Heart left ventricle (tissue), 16 donors: ENCODE measurements around the gene MYO1B. TPM values are rescaled to one million over a fixed set of nuclear protein-coding genes. Genes with fewer than 3 reads are reported as not detected.
A peak's percentile ranks its signal among the peaks of the same experiment; 100 is the strongest.

ENCODE experiments used
- ATAC-seq, 4 donors: fragments of 200-7000 bp; cut with Tn5 transposase; one replicate each; pipeline ENCODE4 v1.9.1; 2020 to 2022; ENCODE audit warnings: moderate library complexity in 4 of 4, mild to moderate bottlenecking in 3 of 4, moderate number of reproducible peaks in 1 of 4
- DNase-seq, 5 donors: peaks; one replicate each; pipeline ENCODE4 v3.0.0-alpha.2; 2020
- H3K27ac ChIP-seq, 12 donors: fragments of 200-600 bp; sonication (generic) in 4 of 12; one replicate each; pipeline versions ENCODE4 v1.5.0 to v1.8.0; 2016 to 2022; ENCODE audit warnings: mild to moderate bottlenecking in 2 of 12
- H3K27me3 ChIP-seq, 9 donors: fragments of 200-600 bp; sonication (generic) in 2 of 9; one replicate each; pipeline versions ENCODE4 v1.5.1 to v1.8.0; 2016 to 2022; ENCODE audit warnings: mild to moderate bottlenecking in 3 of 9
- H3K36me3 ChIP-seq, 9 donors: fragments of 200-600 bp; sonication (generic) in 2 of 9; one replicate each; pipeline versions ENCODE4 v1.5.0 to v1.8.0; 2018 to 2022; ENCODE audit warnings: mild to moderate bottlenecking in 2 of 9
- H3K4me1 ChIP-seq, 12 donors: fragments of 200-600 bp; sonication (generic) in 4 of 12; one replicate each; pipeline versions ENCODE4 v1.5.0 to v1.8.0; 2016 to 2022; ENCODE audit warnings: mild to moderate bottlenecking in 3 of 12
- H3K4me3 ChIP-seq, 12 donors: fragments of 200-600 bp; sonication (generic) in 4 of 12; one replicate each; pipeline versions ENCODE4 v1.5.0 to v1.8.0; 2017 to 2022; ENCODE audit warnings: mild to moderate bottlenecking in 9 of 12, moderate library complexity in 4 of 12
- H3K9me3 ChIP-seq, 12 donors: fragments of 200-600 bp; sonication (generic) in 4 of 12; one replicate each; pipeline versions ENCODE4 v1.5.0 to v1.8.0; 2016 to 2022; ENCODE audit warnings: mild to moderate bottlenecking in 1 of 12
- POLR2A ChIP-seq, 2 donors: fragments of 450-650 bp; IDR thresholded peaks; one replicate each; pipeline ENCODE4 v1.6.1; 2017; ENCODE audit warnings: antibody characterized with exemption in 2 of 2, mild to moderate bottlenecking in 2 of 2, moderate library complexity in 2 of 2
- WGBS, 4 donors: extraction: QIAGEN DNeasy Blood & Tissue Kit in 2 of 4; methylation state at CpG; one replicate each; pipeline versions ENCODE4 v1.1.5 to v1.1.7; 2013 to 2018; 5-methylcytosine and 5-hydroxymethylcytosine counted together
- intact Hi-C, 10 donors: fragments of 100-400 bp; cut with DNase I; formaldehyde crosslinking; loops; one replicate each; pipeline versions ENCODE4 v1.11.1 to v1.14.2; 2022
- polyA plus RNA-seq, 2 donors: library from polyadenylated mRNA; stranded (reverse); fragments of 200-250 nt; gene quantifications; one replicate each; pipeline ENCODE4 v1.2.3, GENCODE V29; 2013
- total RNA-seq, 9 donors: library from RNA; depleted of rRNA in 2 of 9; stranded (reverse); fragments of >200 nt in 2 of 9; fragmentation: NEBNext Ultra II Directional in 3 of 9; extraction: Animal tissue kit (Norgen Biotek cat#: 25700) in 3 of 9; gene quantifications; one replicate each; pipeline versions ENCODE4 v1.1.0 to v1.2.4, GENCODE V29; 2016 to 2023
- TF ChIP-seq, protein P1 (sequence below), 12 donors: fragments of 200-600 bp; sonication (generic) in 4 of 12; IDR thresholded peaks; one replicate each; pipeline versions ENCODE4 v1.5.0 to v1.8.0; 2018 to 2022; ENCODE audit warnings: antibody characterized with exemption in 12 of 12, mild to moderate bottlenecking in 5 of 12
- donor health status: ischemic (EF 13 %, LVEDD 7.1; RV severe dilation, severe dysfunction).
- donor health status: healthy with polysubstance abuse.
- donor health status: DM: no; HTN: yes; CAD: no.
- donor health status: DM: no; HTN: no; CAD: no.
- donor health status: ischemic (EF 25% LVEDD 6.9; RV normal size, moderate dysfunction).
- donor health status: ischemic (EF 25% LVEDD 5.7; RV mildly dilated, moderate dysfunction).
- donor health status: healthy.
- donor health status: DM: yes; HTN: yes; CAD: no.
- donor health status: ischemic (EF 35%, LVEDD 5.7; RV mildly dilated, moderate dysfunction).
- donor health status: nonischemic (EF 11% LVEDD 7.7; RV severe dilation, severe dysfunction).
- donor health status: DM: yes; HTN: yes; CAD: no.
- donor health status: PGD.
- donor health status: ischemic (EF 29% LVEDD 5.4; RV normal size, mild dysfunction).
- donor health status: nonischemic (EF 23%, LVEDD 6.1; RV moderate dilation, normal function).

Gene MYO1B
- total and polyA plus RNA-seq, 11 donors, result 7.8 to 47.3 (median 15.8) TPM

DNA sequence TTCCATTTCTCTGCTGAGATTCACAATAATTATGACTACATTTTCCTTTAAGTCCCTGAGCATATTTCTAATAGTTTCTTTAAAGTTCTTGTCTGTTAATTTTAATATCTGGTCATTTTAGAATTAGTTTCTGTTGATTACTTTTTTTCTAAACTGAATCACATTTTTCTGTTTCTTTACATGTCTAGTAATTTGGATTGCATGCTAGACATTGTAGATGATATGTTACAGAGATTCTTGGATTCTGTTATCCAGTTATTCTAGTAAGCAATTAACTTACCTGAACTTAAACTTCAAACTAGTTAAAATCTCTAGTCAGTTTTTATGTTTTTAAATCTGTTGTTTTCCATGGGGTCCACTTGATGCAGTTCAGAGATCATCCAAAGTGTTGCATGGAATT is 214.0 kb downstream of the MYO1B start:
- Histone ChIP-seq H3K4me1 (peaks cover 0 to 6% (median 0%) of the 10 kb centered on the region in 12 donors), H3K36me3 (no peaks in the 10 kb centered on the region), H3K27me3 (no peaks in the 10 kb centered on the region), H3K27ac (no peak overlapping the region), H3K4me3 (no peak overlapping the region), H3K9me3 (peaks cover 0 to 24% (median 8%) of the 10 kb centered on the region in 12 donors)
- intact Hi-C loops, result no loop called here
- DNase-seq (no peak), ATAC-seq (no peak)
- no peak for TF ChIP-seq POLR2A (IDR thresholded peaks at IDR 0.05)

DNA sequence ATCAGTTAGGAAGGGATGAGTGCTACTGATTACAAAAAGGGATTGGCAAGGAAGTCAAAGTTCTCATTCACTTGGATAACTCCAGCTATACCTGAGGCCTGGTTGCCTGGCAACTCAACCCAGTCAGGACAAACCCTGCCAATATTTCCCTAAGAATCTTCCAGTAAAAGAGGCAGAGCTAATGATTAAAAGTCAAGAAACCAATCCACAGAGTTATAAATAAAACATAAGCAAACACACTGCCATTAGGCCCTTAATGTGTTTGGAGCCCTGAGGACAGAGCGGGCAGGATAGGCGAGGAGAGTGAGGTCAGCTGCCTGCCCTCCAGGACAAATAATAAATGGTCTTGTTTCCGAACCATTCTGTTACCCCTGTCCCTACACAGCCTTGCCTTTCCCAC is 217.2 kb downstream of the MYO1B start:
- intact Hi-C loops, result no loop called here
- Histone ChIP-seq H3K4me1 (peaks cover 0 to 27% (median 12%) of the 10 kb centered on the region in 12 donors), H3K9me3 (peaks cover 0 to 24% (median 8%) of the 10 kb centered on the region in 12 donors), H3K4me3 (no peak overlapping the region), H3K27me3 (no peaks in the 10 kb centered on the region), H3K36me3 (no peaks in the 10 kb centered on the region), H3K27ac (no peak overlapping the region)
- no peak for ATAC-seq
- TF ChIP-seq POLR2A (IDR thresholded peaks at IDR 0.05), result no peak
- WGBS, 4 donors, result 90 to 95% (median 94%) methylated on average over 3 of the region's 3 CpGs
- no peak for DNase-seq

DNA sequence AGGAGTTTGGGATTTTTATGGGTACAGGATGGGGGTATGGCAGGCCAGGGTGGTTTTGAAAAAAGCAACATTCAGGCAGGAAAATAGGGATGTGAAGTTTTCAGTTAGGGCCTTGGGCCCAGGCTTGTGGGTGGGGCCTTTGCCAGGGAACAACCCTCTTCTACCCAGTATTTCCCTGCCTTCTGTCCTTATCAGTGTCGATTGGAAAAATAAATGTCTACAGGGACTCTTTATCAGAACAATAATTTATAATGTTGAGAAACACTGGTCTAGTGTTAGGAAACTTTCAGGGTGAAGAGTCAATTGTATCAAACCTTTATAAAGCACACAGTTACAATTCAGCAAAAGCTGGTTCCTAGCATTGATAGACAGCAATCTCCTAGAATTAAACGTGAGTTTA is 218.6 kb downstream of the MYO1B start:
- ATAC-seq (no peak), DNase-seq (no peak)
- no peaks in the 10 kb centered on the region for H3K27me3 ChIP-seq
- H3K4me3 ChIP-seq, result no peak overlapping the region
- peaks cover 0 to 37% (median 13%) of the 10 kb centered on the region in 12 donors for H3K4me1 ChIP-seq
- H3K9me3 ChIP-seq, result peaks cover 0 to 17% (median 7%) of the 10 kb centered on the region in 12 donors
- no peak for TF ChIP-seq POLR2A (IDR thresholded peaks at IDR 0.05)
- TF ChIP-seq, protein P1, sequence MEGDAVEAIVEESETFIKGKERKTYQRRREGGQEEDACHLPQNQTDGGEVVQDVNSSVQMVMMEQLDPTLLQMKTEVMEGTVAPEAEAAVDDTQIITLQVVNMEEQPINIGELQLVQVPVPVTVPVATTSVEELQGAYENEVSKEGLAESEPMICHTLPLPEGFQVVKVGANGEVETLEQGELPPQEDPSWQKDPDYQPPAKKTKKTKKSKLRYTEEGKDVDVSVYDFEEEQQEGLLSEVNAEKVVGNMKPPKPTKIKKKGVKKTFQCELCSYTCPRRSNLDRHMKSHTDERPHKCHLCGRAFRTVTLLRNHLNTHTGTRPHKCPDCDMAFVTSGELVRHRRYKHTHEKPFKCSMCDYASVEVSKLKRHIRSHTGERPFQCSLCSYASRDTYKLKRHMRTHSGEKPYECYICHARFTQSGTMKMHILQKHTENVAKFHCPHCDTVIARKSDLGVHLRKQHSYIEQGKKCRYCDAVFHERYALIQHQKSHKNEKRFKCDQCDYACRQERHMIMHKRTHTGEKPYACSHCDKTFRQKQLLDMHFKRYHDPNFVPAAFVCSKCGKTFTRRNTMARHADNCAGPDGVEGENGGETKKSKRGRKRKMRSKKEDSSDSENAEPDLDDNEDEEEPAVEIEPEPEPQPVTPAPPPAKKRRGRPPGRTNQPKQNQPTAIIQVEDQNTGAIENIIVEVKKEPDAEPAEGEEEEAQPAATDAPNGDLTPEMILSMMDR (IDR thresholded peaks at IDR 0.05), result no peak
- no peaks in the 10 kb centered on the region for H3K36me3 ChIP-seq
- no peak overlapping the region for H3K27ac ChIP-seq
- intact Hi-C loops, result no loop called here
- WGBS, 4 donors, result 69 to 81% (median 74%) methylated on average over 2 of the region's 2 CpGs

DNA sequence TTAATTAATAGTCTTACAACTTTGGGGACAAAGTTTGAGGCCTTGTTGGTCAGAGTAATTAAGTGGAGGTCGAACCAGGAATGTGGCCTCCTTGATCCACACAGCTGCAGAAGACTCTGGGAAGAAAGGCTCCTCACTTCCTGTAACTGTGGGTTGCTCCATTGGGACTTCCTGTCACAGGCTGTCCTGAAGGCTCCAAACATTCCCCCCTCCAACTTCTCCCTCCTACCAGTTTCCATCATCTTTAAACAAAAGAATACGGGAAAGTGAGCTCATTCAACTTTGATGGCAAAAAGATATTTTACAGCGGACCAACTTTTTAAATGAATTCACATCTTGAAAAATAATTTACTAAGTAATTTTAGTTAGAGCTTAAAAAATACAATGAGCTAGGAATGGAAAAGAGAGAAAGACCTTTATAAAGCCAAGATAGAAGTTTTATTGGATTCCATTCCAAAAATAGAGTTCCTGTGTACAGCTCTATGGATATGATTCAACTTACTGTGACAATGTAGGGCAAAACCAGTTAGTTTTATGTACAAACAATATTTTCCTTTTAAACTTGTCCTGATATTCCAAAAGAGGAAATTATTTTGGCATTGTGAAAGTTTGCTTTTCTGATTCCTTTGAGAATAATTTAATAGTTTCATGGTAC is 220.7 kb downstream of the MYO1B start:
- no peaks in the 10 kb centered on the region for H3K27me3 ChIP-seq
- H3K27ac ChIP-seq, result peak overlapping the region in 11 of 12 donors; percentile 27 to 80 (median 57)
- H3K4me3 ChIP-seq, result no peak overlapping the region
- ATAC-seq (peak; percentile 71 to 83 (median 72)), DNase-seq (peak in 3 of 5 donors; percentile 27 to 56 (median 32))
- intact Hi-C loops, result no loop called here
- no peaks in the 10 kb centered on the region for H3K9me3 ChIP-seq
- no peak for TF ChIP-seq POLR2A (IDR thresholded peaks at IDR 0.05)
- TF ChIP-seq, protein P1 (IDR thresholded peaks at IDR 0.05), result no peak
- H3K4me1 ChIP-seq, result peaks cover 0 to 37% (median 13%) of the 10 kb centered on the region in 12 donors
- WGBS, 4 donors, result 46 to 62% (median 52%) methylated on average over 3 of the region's 3 CpGs
- no peaks in the 10 kb centered on the region for H3K36me3 ChIP-seq

DNA sequence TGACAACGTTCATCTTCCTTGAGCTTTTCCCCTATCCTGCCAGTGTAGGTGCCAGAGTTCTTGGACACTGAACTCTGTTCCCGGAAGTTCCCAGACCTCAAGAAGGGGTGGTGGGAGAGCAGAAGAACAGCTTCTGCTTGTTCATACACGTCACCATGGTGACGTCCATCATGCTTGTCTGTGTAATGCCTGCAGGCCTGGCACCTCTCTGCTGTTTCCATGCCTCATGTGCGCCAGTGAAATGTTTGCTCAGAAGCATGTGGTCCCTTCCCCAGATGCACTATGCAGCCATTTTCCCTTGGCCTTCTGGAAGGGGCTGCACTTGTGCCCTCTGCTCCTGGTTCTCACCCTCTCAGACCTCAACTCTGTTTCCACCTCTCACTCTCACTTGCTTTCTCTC is 221.9 kb downstream of the MYO1B start:
- DNase-seq, result no peak
- WGBS, 4 donors, result 83 to 90% (median 87%) methylated on average over 5 of the region's 5 CpGs
- H3K9me3 ChIP-seq, result no peaks in the 10 kb centered on the region
- TF ChIP-seq, protein P1 (IDR thresholded peaks at IDR 0.05), result no peak
- no peak for TF ChIP-seq POLR2A (IDR thresholded peaks at IDR 0.05)
- H3K4me1 ChIP-seq, result peaks cover 0 to 37% (median 13%) of the 10 kb centered on the region in 12 donors
- peak overlapping the region in 10 of 12 donors; percentile 10 to 76 (median 48) for H3K27ac ChIP-seq
- no peak for ATAC-seq
- H3K27me3 ChIP-seq, result no peaks in the 10 kb centered on the region
- intact Hi-C loops, result no loop called here
- H3K4me3 ChIP-seq, result no peak overlapping the region
- H3K36me3 ChIP-seq, result no peaks in the 10 kb centered on the region
